HG03039 (cell line): ENCODE measurements around the gene IGHMBP2.

Experiments used
- ATAC-seq: cut with Tn5 transposase; IDR thresholded peaks from one replicate; pipeline ENCODE4 v1.9.1; 2021; ENCODE audit warnings: mild to moderate bottlenecking, moderate library complexity; ENCODE audit not compliant: unreplicated experiment

Gene IGHMBP2

GRCh38 chr11:68979931-68980775 lies 76.5 kb downstream of the IGHMBP2 start:
- no peak for ATAC-seq

DNA sequence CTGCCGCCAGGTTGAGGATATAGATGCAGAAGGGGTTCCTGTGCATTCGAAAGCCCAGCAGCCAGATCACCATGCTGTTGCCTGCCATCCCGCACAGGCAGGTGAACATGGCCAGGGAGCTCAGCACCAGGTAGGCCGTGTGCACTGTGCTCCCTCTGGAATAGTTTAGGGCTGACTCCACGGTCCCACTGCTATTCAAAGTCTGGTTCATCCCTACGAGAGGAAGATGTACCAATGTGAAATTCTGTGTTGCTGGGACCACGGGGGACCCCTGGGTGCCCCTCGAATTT lies 77.0 kb downstream of the IGHMBP2 start, which contains the start of gene MRGPRD:
TSS of gene MRGPRD (minus strand) at position 211 of the 290 bp plus-strand sequence. CDS start at position 211, 0 bp downstream.
- no peak for ATAC-seq

- ATAC-seq, result no peak
Measured at GRCh38 chr11:68982134-68982533, 78.4 kb downstream of the IGHMBP2 start.

GRCh38 chr11:68983801-68984200 lies 80.1 kb downstream of the IGHMBP2 start:
- ATAC-seq, result no peak

- ATAC-seq, result no peak
Measured at GRCh38 chr11:68987211-68987610, 83.5 kb downstream of the IGHMBP2 start.

- no peak for ATAC-seq
Measured at GRCh38 chr11:68988491-68988890, 84.8 kb downstream of the IGHMBP2 start.
